Caki2 (cell line): ENCODE measurements around the gene IL36B. TPM values are rescaled to one million over a fixed set of nuclear protein-coding genes. Genes with fewer than 3 reads are reported as not detected.
"Not testable (repeated sequence)": the region's sequence is repeated elsewhere in the genome, so short reads cannot be mapped to it uniquely, and the experiment has no call there.

Source experiments
- DNase-seq: peaks from one replicate; pipeline ENCODE4 v3.0.0-alpha.2; 2015; ENCODE audit warnings: low read depth
- in situ Hi-C: cut with HindIII; loops from 2 replicates; pipeline ENCODE4 v1.10.0; 2016; ENCODE audit warnings: low sequenced_read_pairs, low pct_unique_long_range_greater_than_20kb, mixed read lengths
- total RNA-seq: library from RNA; depleted of rRNA; stranded (reverse); fragments of >200 nt; shearing (Covaris generic); gene quantifications from 2 replicates; pipeline ENCODE4 v1.2.3, GENCODE V29; 2014; ENCODE audit warnings: low replicate concordance; rRNA removed

IL36B gene
- total RNA-seq, result not detected in 2 replicates

- no peak for DNase-seq
- in situ Hi-C loops, result no loop called here
Measured at GRCh38 chr2:113052396-113052917, at the start of gene IL36B. Gene IL36B (minus strand): TSS chr2:113052867.

- in situ Hi-C loops, result no loop called here
- DNase-seq, result no peak
Measured at GRCh38 chr2:113102133-113102532, 49.5 kb upstream of the IL36B start.

DNA sequence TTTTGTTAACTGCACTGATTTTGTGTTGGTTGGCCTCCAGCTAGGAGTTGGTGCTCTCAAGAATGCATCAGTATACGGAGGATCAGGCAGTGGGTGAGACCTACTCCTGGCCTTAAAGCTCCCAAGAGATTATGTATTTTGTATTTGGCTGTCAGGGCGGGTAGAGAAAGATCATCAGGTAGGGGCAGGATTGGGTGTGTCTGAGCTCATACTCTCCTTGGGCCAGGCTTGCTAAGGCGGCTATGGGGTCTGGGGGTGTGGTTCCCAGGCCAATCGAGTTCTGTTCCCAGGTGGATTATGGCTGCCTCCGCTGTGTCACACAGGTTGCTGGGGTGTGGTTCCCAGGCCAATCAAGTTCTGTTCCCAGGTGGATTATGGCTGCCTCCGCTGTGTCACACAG lies 45.9 kb upstream of the IL36B start:
- in situ Hi-C loops, result no loop called here
- DNase-seq, result no peak

- in situ Hi-C loops, result no loop called here
- DNase-seq, result no peak
Measured at GRCh38 chr2:113098041-113098440, 45.4 kb upstream of the IL36B start.

DNA sequence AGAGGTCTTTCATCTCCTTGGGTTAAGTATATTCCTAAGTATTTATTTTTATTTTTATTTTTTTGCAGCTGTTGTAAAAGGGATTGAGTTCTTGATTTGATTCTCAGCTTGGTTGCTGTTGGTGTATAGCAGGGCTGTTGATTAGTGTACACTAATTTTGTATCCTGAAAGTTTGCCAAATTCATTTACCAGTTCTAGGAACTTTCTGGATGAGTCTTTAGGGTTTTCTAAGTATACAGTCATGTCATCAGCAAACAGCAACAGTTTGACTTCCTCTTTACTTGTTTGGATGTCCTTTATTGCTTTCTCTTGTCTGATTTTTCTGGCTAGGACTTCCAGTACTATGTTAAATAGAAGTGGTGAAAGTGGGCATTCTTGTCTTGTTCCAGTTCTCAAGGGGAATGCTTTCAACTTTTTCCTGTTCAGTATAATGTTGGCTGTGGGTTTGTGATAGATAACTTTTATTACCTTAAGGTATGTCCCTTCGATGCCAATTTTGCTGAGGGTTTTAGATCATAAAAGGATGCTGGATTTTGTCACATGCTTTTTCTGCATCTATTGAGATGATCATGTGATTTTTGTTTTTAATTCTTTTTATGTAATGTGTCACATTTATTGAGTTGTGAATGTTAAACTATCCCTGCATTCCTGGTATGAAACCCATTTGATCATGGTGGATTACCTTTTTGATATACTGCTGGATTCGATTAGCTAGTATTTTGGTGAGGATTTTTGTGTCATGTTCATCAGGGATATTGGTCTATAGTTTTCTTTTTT lies 44.4 kb upstream of the IL36B start:
- DNase-seq, in situ Hi-C loops: not testable (repeated sequence)

GRCh38 chr2:113096306-113096705 lies 43.6 kb upstream of the IL36B start:
- in situ Hi-C loops, DNase-seq: not testable (repeated sequence)

DNA sequence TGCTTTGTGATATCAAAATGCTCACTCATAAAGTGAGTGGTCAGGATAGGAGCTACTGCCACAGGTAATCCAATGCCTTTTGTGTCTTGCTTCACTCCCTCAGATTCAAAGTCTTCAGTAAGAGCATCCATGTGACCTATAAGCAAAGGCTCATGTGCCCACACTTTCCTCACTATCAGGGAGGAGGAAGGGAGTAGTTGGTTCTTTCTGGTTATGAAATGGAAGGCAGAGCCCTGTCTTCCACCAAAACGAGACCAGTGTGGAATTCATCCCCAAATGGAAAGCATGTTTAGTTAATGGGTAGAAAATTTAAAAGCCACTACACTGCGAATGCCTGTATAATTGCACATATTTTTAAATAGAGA lies 40.9 kb upstream of the IL36B start:
- no peak for DNase-seq
- in situ Hi-C loops, result no loop called here

DNA sequence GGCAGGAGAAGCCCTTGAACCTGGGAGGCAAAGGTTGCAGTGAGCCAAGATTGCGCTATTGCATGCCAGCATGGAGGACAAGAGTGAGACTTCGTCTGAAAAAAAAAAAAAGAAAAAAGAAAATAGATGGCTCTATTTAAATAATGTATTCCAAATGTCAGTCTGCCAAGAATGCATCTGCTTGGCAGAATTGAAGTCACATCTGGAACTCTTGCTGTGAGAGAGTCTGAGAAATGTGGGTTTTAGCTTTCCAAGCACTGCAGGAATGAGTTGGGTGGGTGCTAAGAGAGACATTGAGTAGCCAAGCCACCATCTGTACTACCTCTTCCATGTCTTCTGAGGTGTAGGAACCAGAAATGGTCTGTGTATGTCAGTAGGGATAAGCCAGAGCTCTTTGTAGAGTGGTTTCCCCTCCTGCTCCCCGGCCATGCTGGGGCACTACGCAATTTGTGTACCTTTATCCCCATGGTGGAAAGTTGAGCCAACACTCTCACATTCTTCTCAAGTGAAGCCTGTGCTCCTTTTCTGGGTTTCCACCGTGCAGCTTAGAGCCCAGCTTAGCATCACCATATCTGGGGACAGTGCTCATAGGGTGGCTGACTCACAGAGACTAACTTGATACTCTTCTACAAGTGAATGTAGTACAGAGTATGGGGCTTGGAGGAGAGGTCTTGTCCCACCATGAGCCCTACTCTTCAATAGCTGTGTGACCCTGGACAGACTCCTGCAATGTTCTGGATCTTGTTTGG lies 40.4 kb upstream of the IL36B start:
- in situ Hi-C loops, result no loop called here
- DNase-seq, result no peak

- DNase-seq, result no peak
Measured at GRCh38 chr2:113091231-113091896, 38.7 kb upstream of the IL36B start.

DNA sequence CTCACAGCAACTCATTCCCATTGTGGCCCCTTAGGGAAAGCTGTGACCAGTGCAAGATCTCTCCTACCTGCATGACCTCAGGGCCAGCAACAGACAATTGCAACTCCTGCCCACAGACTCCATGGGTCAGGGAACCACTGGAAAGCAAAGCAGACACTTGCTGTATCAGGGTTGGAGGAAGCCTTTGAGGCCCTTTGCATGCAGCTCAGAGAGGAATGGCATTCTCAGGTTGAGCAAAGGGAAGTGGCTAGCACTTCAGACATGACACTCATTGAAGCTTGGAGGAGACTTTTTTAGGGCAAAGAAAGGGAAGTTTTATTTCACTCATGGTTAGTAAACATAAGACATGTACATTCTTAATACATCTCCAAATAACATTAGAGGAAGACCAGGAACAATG lies 37.2 kb upstream of the IL36B start:
- no peak for DNase-seq
- in situ Hi-C loops, result no loop called here

More at GRCh38 chr2:113091231-113091896, 38.7 kb upstream of the IL36B start:
- in situ Hi-C loops, result no loop called here

DNA sequence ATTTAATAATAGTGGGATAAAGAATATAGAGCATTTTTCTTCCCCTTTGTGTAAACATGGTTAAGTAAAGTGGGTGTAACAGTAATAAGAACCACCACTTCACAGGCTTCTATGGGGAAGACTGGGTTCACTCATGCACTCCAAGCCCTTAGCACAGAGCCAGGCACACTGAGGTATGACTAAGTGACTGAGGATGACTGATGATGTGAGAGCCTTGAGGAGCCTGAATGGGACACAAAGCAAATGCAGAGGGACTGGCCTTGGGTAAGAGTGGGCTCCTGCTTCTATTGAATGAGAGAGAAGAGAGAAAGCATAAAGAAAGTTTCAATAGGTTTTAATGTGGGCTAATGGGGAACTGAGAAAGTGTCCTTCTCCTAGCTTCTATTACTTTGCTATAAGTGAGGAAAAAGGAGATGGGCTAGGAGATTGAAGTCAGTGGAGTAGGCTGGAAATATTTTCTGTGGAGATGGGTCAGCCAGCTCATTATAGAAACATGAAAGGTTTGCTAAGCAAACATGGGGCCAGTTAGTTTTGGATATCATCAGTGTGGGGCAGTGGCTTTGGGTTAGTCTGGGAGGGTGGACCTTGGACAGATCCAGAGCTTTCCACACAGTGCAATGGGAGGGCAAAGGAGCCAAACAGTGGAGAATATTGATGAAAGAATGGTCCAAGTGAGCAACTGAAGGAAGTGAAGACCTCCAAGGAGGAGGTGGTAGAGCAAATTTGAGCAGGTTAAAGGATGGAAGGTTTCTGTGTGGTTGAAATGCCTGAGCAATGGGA lies 35.7 kb upstream of the IL36B start:
- DNase-seq, result no peak
- in situ Hi-C loops, result no loop called here

- in situ Hi-C loops, result no loop called here
- DNase-seq, result no peak
Measured at GRCh38 chr2:113085542-113085941, 32.9 kb upstream of the IL36B start.

- DNase-seq, result no peak
- in situ Hi-C loops, result no loop called here
Measured at GRCh38 chr2:113084249-113085000, 31.8 kb upstream of the IL36B start.

- no peak for DNase-seq
- in situ Hi-C loops, result no loop called here
Measured at GRCh38 chr2:113083296-113083695, 30.6 kb upstream of the IL36B start.

DNA sequence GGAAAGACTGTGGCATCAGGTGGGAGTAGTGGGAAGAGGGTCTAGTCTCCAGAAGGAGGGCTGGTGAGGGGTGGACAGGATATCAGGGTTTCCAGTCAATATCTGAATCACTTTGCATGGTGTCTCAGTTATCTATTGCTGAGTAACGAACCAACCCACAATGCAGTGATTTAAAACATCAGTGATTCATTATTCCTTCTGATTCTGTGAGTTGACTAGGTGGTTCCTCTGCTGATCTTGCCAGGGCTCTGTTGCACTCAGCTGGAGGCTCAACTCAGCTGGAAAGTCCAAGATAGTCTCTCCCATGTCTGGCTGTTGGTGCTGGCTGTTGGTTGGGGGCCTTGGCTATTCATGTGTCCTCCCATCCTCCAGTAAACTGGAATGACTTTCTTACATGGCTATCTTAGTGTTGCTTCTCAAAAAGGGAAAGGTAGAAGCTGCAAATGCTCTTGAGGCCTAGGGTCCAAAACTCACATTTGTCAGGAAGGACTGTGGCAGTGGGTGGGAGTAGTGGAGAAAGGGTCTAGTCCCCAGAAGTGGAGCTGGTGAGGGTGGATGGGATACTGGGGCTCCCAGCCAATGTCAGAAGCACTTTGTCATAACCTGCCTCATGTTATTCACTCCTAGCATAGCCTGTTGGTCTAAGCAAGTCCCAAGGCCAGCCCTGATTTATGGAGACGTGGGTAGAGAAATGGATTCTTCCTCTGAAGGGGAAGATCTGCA lies 29.0 kb upstream of the IL36B start:
- DNase-seq, result no peak
- in situ Hi-C loops, result no loop called here

DNA sequence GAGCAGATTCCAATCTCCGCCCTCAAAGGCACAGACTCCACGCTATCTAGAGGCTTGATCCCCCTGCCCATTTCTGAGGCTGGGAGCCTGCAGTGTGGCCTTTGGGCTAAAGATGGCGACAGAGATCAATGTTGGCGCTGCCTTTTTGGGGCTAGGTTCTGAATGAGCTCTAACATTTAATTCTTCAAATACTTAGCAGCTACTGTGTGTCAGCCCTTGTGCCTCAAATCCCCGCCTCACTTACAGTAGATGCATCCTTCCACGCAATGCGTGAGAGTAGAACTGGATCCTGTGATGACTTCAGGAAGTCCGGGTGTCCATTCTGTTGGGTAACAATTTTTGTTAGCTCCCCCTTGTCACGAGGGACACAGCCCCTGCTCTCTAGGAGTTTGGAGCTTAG lies 27.5 kb upstream of the IL36B start:
- peak; percentile 56 for DNase-seq
- in situ Hi-C loops, result no loop called here

DNA sequence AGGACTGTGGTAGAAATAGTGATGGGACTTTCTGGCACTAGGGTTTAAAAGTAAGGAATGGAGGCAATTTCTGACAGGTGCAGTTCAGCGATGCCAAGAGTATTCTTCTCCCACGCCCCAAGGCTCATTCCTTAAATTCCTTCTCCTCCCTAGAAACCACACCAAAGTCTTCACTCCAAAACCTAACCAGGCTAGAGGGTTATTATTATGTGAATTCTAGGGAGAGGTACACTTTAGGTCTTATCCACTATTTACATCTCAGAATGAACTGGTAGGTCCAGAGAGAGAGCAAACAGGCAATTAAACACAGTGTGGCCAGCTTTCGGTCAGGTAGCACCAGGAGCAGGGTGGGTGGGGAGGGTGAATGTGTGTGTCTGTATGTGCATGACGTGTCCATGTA lies 26.5 kb upstream of the IL36B start:
- peak; percentile 81 for DNase-seq
- in situ Hi-C loops, result no loop called here
